CD4-positive, alpha-beta T cell (primary cell): ENCODE results near the gene TP63. TPM values are rescaled to one million over a fixed set of nuclear protein-coding genes. Genes with fewer than 3 reads are reported as not detected.

ENCODE experiments used
- ATAC-seq: fragments of 200-7000 bp; cut with Tn5 transposase; one replicate; pipeline ENCODE4 v1.10.0; 2022; ENCODE audit warnings: mild to moderate bottlenecking; ENCODE audit not compliant: poor library complexity
- CTCF ChIA-PET: fragments of 350-600 bp; sonication (Branson Sonifier 250); formaldehyde crosslinking; loops from one replicate; lab custom pipeline; 2021; ENCODE audit warnings: antibody characterized with exemption, inconsistent platforms; lab: Charles Lee
- POLR2A ChIA-PET: fragments of 350-600 bp; sonication (Branson Sonifier 250); formaldehyde crosslinking; loops from one replicate; lab custom pipeline; 2021; ENCODE audit warnings: antibody characterized with exemption, inconsistent platforms; lab: Charles Lee
- DNase-seq, 14 experiments: peaks; one replicate each; pipeline ENCODE4 v3.0.0-alpha.2; 2013 to 2020; ENCODE audit warnings: mixed read lengths in 2 of 14
- H3K27ac ChIP-seq, 2 donors: one replicate each; pipeline versions ENCODE4 v1.5.1 to v1.7.0; 2013; ENCODE audit warnings: low read length in 2 of 2, low read depth in 1 of 2, mild to moderate bottlenecking in 1 of 2
- H3K27me3 ChIP-seq, 2 experiments: 1 replicate in 1 of 2; 2 replicates in 1 of 2; pipeline versions ENCODE4 v1.6.1 to v1.7.0; 2013; ENCODE audit warnings: low read length in 2 of 2, control low read depth in 1 of 2, mild to moderate bottlenecking in 1 of 2, moderate library complexity in 1 of 2; ENCODE audit not compliant: insufficient read depth in 2 of 2, control insufficient read depth in 1 of 2
- H3K36me3 ChIP-seq: one replicate; pipeline ENCODE4 v1.6.1; 2013; ENCODE audit warnings: low read length, control low read depth; ENCODE audit not compliant: insufficient read depth
- H3K4me1 ChIP-seq: one replicate; pipeline ENCODE4 v1.6.1; 2013; ENCODE audit warnings: low read length, control low read depth; ENCODE audit not compliant: insufficient read depth
- H3K4me3 ChIP-seq: one replicate; pipeline ENCODE4 v1.5.1; 2013; ENCODE audit warnings: mild to moderate bottlenecking, low read length, moderate library complexity
- H3K9me3 ChIP-seq, 2 experiments: 1 replicate in 1 of 2; 2 replicates in 1 of 2; pipeline versions ENCODE4 v1.6.1 to v1.7.0; 2013; ENCODE audit warnings: low read length in 2 of 2, mild to moderate bottlenecking in 2 of 2, control low read depth in 1 of 2, moderate library complexity in 1 of 2; ENCODE audit not compliant: control insufficient read depth in 1 of 2, insufficient read depth in 1 of 2
- H3K27ac Mint-ChIP-seq: one replicate; pipeline ENCODE4 v1.8.0; 2020; ENCODE audit warnings: mixed read lengths
- H3K27me3 Mint-ChIP-seq: one replicate; pipeline ENCODE4 v1.8.0; 2021; ENCODE audit warnings: mixed read lengths
- H3K36me3 Mint-ChIP-seq: one replicate; pipeline ENCODE4 v1.8.0; 2021; ENCODE audit warnings: low read depth, mixed read lengths
- H3K4me1 Mint-ChIP-seq: one replicate; pipeline ENCODE4 v1.8.0; 2021; ENCODE audit warnings: low read depth, mixed read lengths
- H3K4me3 Mint-ChIP-seq: one replicate; pipeline ENCODE4 v1.8.0; 2020; ENCODE audit warnings: mild to moderate bottlenecking, mixed read lengths
- H3K9me3 Mint-ChIP-seq: one replicate; pipeline ENCODE4 v1.8.0; 2020; ENCODE audit warnings: mixed read lengths
- intact Hi-C, 2 experiments: fragments of 100-400 bp; cut with DNase I in 1 of 2; cut with micrococcal nuclease in 1 of 2; formaldehyde crosslinking; loops; one replicate each; pipeline versions ENCODE4 v1.15.1 to v1.9.0; 2023 to 2025; cut with DNase I, micrococcal nuclease
- total RNA-seq, 174 experiments: library from RNA in 2 of 174; stranded (reverse) in 2 of 174; gene quantifications; one replicate each; pipeline ENCODE4 v1.2.3 and lab custom pipeline; 2021 to 2026
- TF ChIP-seq, protein P1 (sequence below): fragments of 200-600 bp; IDR thresholded peaks from one replicate; pipeline ENCODE4 v1.8.0; 2022; ENCODE audit warnings: antibody characterized with exemption, mild to moderate bottlenecking

Gene TP63
- total RNA-seq, 2 experiments from 2014 or later, result 0.31 TPM; not detected in 1

DNA sequence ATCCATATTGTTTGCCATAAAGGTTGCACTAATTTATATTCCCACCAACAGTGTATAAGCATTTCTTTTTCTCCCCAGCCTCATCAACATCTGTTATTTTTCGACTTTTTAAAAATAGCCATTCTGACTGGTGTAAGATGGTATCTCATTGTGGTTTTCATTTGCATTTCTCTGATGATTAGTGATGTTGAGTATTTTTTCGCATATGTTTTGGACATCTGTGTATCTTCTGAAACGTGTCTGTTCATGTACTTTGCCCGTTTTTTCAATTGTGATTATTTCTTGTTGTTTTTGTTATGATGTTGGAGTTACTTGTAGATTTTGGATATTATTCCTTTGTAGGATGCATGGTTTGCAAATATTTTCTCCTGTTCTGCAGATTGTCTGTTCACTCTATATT, 46.5 kb downstream of the TP63 start:
- Histone ChIP-seq H3K4me1 (no peaks in the 10 kb centered on the region), H3K36me3 (no peaks in the 10 kb centered on the region), H3K4me3 (no peak overlapping the region), H3K27me3 (no peaks in the 10 kb centered on the region), H3K27ac (no peak overlapping the region), H3K9me3 (peaks cover 0 to 4% of the 10 kb centered on the region in 2 experiments)
- DNase-seq (no peak), ATAC-seq (no peak)
- H3K4me1 Mint-ChIP-seq, result no peaks in the 10 kb centered on the region
- ChIA-PET POLR2A (no interaction called here), CTCF (no interaction called here)
- peaks cover 5% of the 10 kb centered on the region for H3K27me3 Mint-ChIP-seq
- no peak overlapping the region for H3K27ac Mint-ChIP-seq
- no peak overlapping the region for H3K4me3 Mint-ChIP-seq
- H3K36me3 Mint-ChIP-seq, result no peaks in the 10 kb centered on the region
- intact Hi-C loops, result no loop called here
- TF ChIP-seq, protein P1, sequence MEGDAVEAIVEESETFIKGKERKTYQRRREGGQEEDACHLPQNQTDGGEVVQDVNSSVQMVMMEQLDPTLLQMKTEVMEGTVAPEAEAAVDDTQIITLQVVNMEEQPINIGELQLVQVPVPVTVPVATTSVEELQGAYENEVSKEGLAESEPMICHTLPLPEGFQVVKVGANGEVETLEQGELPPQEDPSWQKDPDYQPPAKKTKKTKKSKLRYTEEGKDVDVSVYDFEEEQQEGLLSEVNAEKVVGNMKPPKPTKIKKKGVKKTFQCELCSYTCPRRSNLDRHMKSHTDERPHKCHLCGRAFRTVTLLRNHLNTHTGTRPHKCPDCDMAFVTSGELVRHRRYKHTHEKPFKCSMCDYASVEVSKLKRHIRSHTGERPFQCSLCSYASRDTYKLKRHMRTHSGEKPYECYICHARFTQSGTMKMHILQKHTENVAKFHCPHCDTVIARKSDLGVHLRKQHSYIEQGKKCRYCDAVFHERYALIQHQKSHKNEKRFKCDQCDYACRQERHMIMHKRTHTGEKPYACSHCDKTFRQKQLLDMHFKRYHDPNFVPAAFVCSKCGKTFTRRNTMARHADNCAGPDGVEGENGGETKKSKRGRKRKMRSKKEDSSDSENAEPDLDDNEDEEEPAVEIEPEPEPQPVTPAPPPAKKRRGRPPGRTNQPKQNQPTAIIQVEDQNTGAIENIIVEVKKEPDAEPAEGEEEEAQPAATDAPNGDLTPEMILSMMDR, result no peak
- peaks cover 8% of the 10 kb centered on the region for H3K9me3 Mint-ChIP-seq

DNA sequence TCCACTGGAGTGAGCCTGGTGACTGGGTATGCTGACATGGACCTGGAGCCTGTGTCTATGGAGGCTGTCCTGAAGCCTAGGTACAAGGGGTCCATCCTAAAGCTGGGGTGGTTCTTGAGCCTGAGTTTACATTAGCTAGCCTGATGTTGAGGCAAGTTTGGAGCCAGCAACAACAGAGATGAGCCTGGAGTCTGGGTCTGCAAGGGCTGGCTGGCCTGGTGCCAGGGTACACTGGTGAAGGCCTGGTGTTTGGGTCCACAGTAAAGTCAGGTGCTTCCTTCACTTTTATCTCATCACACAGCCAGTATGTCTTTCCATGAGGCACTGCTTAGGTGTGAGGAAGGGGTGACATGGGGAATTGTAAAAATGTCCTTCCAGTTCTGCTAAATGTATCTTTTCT, 49.5 kb downstream of the TP63 start:
- no peak overlapping the region for H3K4me3 Mint-ChIP-seq
- peaks cover 5% of the 10 kb centered on the region for H3K27me3 Mint-ChIP-seq
- ChIA-PET POLR2A (no interaction called here), CTCF (no interaction called here)
- Histone ChIP-seq H3K4me1 (no peaks in the 10 kb centered on the region), H3K27me3 (no peaks in the 10 kb centered on the region), H3K36me3 (no peaks in the 10 kb centered on the region), H3K27ac (no peak overlapping the region), H3K9me3 (peaks cover 0 to 4% of the 10 kb centered on the region in 2 experiments), H3K4me3 (no peak overlapping the region)
- H3K36me3 Mint-ChIP-seq, result no peaks in the 10 kb centered on the region
- DNase-seq (peak in 1 of 14 experiments; percentile 4), ATAC-seq (no peak)
- H3K9me3 Mint-ChIP-seq, result peaks cover 8% of the 10 kb centered on the region
- H3K27ac Mint-ChIP-seq, result no peak overlapping the region
- intact Hi-C loops, result no loop called here
- H3K4me1 Mint-ChIP-seq, result peaks cover 8% of the 10 kb centered on the region
- TF ChIP-seq, protein P1, result no peak

DNA sequence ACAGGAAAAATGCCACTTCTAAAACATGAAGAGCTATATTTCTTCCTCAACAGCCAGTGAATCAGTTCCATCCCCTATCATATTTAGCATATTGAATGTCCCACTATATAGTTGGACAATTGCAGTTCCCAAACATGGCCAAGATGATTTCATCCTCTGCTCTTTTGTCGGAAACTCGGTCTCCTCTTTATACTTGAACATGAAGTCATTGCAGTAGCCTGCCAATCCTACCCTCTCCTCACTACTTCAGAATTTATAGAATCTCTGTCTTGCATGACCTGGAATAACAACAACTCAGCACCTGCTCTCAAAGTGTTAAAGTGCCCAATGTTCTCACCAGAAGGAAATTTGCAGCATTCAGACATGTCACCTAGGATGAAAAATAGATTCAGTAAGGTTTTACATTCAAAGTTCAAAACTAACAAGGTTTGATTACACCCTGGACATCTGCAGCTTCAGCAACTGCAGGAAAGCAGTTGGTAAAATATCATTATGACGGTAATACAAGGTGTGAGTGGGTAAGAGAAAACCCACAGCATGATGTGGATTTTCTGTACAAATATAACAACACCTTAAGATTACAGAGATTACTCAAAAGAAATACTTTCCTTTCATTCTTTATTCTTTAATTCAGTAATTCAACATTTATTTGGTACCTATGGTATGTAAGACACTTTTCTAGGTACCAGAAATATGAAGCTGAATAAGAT, 52.5 kb downstream of the TP63 start:
- TF ChIP-seq, protein P1, result no peak
- ChIA-PET POLR2A (no interaction called here), CTCF (no interaction called here)
- H3K4me1 ChIP-seq, result no peaks in the 10 kb centered on the region
- no peak overlapping the region for H3K4me3 ChIP-seq
- no peak overlapping the region for H3K27ac ChIP-seq
- no peaks in the 10 kb centered on the region for H3K36me3 ChIP-seq
- Mint-ChIP-seq H3K27me3 (peaks cover 5% of the 10 kb centered on the region), H3K4me1 (peaks cover 10% of the 10 kb centered on the region), H3K27ac (no peak overlapping the region), H3K9me3 (peaks cover under 1% of the 10 kb centered on the region), H3K4me3 (no peak overlapping the region), H3K36me3 (no peaks in the 10 kb centered on the region)
- intact Hi-C loops, result no loop called here
- H3K27me3 ChIP-seq, result no peaks in the 10 kb centered on the region
- DNase-seq (no peak), ATAC-seq (no peak)
- H3K9me3 ChIP-seq, result peaks cover 0 to 4% of the 10 kb centered on the region in 2 experiments
